Erythroblast (primary cell): ENCODE data around the gene CSF1R.

Experiments
- DNase-seq, 2 experiments: peaks; one replicate each; lab custom pipeline; 2025; lab: John Stamatoyannopoulos, UW
- GATA1 ChIP-seq: IDR thresholded peaks from 2 replicates; pipeline ENCODE4 v1.6.1; 2011; ENCODE audit warnings: low read depth, mild to moderate bottlenecking, control low read depth, low read length, moderate library complexity
- POLR2A ChIP-seq: IDR thresholded peaks from 2 replicates; pipeline ENCODE4 v1.6.1; 2011; ENCODE audit warnings: mild to moderate bottlenecking, low read length

CSF1R gene

DNA sequence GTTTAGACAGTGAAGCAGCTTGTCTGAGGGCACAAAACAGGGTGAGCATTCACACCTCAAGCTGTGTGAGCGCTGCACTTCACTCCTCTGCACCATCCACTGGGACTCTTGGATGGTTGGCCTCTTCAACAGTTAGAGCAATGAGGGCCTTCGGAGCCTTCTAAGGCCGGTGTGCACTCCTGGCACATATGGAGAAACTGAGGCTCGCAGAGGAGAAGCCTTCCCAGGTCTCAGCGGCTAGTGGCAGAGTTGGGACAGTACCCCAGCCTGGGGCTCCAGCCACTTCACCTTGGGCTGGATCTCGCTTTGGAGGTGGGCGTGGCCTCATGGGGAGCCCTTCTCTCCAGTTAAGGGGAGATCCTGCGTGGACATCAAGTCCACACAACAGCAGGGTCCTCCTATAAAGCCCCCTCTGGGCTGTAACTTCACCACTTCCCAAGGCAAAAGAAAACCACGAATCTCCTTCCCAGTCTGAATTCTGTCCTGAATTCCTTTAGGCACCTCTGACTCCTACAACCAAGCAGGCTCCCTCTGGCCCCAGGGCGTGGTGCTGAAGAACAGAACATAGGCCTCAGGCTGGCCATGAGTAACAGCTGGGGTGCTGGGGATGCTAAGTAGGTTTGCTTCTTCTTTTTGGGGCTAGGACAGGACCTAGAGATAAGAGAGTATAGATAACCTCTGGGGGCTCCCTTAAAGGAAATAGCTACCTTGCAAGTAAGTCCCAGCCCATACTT lies 30.5 kb upstream of the CSF1R start:
- no peak for TF ChIP-seq GATA1
- no peak for TF ChIP-seq POLR2A
- peak; percentile 18 to 28 for DNase-seq

- peak in 1 of 2 experiments; percentile 55 for DNase-seq
- TF ChIP-seq POLR2A (no peak), GATA1 (no peak)
Measured at GRCh38 chr5:150114773-150115408, 28.5 kb upstream of the CSF1R start.

- no peak for DNase-seq
- TF ChIP-seq GATA1 (no peak), POLR2A (no peak)
Measured at GRCh38 chr5:150114102-150114641, 27.8 kb upstream of the CSF1R start.

DNA sequence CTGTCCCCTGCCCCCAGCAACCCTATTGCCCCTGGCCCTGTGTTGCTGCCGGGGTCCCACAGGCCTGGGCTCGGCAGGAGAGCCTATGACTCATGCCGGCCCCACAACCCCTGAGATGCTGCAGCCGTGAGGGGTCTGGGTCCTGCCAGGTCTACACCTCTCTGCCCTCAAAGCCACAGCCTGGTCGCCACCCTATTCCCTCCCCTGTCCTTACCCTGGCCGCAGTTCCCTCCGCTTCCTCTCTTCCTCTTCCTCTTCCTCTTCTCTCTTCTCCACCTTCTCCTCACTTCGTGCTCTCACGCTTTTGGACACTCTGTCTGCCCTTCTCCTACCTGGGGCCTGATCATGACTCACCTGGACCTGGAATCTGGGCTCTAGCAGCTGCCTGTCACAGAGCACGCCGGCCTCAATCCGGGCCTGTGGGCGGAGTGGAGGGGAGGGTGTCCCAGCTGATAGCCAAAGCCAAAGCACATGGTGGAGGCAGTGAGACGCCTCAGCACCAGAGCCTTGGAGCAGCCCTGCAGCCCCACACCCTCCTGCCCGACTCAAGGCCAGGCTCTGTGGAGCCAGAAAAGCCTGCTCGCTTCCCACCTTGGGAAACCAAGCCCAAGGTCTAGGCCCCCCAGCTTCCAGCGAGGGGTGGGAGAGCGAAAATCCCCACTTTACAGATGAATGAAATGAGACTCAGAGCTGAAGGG lies 26.8 kb upstream of the CSF1R start:
- no peak for DNase-seq
- TF ChIP-seq GATA1 (no peak), POLR2A (no peak)

DNA sequence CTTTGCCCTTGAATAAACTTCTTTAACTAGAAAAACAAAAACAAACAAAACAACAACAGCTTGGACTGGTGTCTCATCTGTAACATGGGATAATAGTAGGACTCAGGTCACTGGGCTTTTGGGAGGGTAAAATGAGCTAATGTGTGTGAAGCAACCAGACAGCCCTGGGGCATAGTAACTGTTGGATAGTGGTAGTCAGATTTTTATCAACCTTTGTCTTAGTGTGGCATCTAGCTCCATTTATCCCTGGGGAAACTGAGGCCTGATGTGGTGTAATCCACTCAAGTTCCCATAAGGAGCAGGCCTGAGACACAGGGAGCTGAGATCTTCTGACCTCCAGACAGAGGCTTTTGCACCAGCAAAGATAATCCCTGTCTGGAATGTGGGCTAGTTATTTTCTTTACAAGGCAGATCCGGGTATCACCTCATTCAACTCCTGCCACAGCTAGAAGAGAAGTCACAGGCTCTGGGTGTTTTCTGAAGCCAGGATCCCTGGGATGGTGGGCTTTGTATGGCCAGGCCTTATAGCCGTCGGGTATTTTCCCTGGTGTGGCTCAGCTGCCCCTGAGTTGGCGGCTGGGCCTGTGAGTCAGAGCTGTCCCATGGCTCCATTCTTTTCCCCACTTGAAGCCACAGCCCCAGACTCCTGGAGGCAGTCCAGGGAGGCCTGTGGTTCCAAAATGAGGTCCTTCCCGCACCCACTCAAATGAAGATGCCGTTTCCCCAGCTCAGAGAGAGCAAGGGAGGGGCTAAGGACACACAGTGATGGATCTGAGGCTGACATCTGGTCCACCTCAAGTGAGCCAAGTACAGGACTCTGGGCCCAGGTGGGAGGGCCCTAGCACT lies 26.1 kb upstream of the CSF1R start:
- no peak for DNase-seq
- TF ChIP-seq POLR2A (no peak), GATA1 (no peak)

- TF ChIP-seq POLR2A (no peak), GATA1 (no peak)
- DNase-seq, result no peak
Measured at GRCh38 chr5:150111122-150111521, 24.8 kb upstream of the CSF1R start.

DNA sequence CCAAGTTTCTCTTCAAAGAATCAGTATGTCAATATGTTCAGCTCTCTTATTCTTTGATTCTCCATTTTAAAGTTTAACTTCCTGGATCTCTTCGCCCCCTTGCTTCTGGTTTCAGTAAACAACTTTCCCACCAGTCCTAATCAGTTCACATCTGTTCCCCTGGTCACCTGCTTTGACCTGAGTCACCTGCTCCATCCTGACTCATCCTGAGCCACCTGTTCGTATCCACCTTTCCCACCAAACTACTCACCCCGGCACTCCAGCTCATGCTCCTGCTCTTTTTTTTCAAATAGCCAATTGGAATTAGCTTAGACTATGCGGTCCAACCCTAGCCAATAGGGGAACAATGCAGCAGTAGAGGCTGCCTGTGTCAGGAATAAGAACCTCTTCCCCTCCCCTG lies 23.6 kb upstream of the CSF1R start:
- TF ChIP-seq POLR2A (no peak), GATA1 (no peak)
- no peak for DNase-seq

GRCh38 chr5:150108711-150109514 lies 22.6 kb upstream of the CSF1R start:
- no peak for DNase-seq

DNA sequence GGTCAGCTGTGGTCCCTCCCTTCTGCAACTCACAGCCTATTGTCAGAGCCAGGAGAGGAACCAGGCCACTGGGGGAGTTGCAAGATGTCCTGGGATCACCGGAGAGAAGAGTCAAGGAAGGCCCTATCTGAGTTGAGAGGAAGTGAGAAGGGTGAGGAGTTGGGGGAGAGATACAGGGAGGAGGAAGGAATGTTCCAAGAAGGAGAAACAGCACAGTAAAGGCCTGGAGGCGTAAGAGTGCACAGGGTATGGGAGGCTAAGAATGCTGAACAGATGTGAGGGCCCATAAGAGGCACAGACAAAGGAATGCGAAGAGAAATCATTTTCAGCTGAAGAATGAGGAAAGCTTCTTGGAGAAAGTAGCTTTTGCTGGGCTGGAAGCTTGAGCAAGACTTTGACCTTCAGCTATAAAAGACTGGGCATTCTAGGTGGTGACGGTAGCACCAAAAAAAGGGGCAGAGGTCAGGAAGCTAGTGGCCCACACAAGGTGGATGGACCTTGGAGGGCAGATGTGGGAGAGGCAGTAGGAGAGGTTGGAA lies 21.6 kb upstream of the CSF1R start:
- TF ChIP-seq POLR2A, result no peak
- no peak for TF ChIP-seq GATA1
- no peak for DNase-seq

More at GRCh38 chr5:150108711-150109514, 22.6 kb upstream of the CSF1R start:
- TF ChIP-seq GATA1, result no peak
- TF ChIP-seq POLR2A, result no peak

DNA sequence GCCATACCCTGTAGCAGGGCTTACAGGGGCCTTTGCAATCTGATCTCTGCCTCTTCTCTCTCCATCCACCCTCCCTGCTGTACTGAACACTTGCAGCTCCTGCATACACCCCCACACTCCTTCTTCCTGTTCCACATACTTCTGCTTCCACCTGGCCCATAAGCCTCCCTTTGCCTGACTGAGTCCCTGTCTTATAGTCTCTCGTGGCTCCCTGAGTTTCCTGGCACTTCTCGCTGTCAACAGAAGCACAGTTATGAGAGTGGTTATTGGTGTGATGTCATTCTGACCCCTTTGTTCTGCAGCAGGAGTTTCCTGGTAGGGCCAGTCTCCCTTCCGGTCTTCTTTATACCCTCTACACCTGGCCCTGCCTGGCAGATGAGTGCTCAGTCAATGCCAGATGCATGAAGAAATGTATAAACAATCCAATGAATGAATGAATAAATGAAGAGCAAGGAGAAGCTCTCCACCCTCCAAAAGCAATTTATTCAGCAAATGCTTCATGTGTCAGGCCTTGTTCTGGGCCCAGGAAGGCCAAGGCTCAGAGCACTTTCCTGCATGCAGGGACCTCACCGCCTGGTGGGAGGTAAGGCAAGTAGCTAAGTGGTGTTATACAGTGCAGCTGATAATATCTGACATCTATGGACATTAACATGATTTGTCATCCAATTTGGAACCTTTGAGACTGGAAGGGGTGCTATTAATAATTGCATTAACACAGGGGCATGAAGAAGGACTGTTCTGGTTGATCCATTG lies 20.5 kb upstream of the CSF1R start:
- DNase-seq, result no peak
- TF ChIP-seq POLR2A, result no peak
- TF ChIP-seq GATA1, result no peak

- DNase-seq, result no peak
- TF ChIP-seq GATA1 (no peak), POLR2A (no peak)
Measured at GRCh38 chr5:150105928-150106615, 19.7 kb upstream of the CSF1R start.
